ENCODE results near the gene CDC42SE2. TPM values are rescaled to one million over a fixed set of nuclear protein-coding genes. Genes with fewer than 3 reads are reported as not detected.
"Not testable (repeated sequence)": the region's sequence is repeated elsewhere in the genome, so short reads cannot be mapped to it uniquely, and the experiment has no call there.

CDC42SE2 gene
- total RNA-seq, 1 donor from 2014 or later = 24.1 TPM

GRCh38 chr5:131379723-131380122 is 115.9 kb downstream of the CDC42SE2 start:
- H3K4me3 ChIP-seq (ENCODE audit: insufficient read depth, low read depth, low read length) = no peak overlapping the region
- H3K36me3 ChIP-seq (ENCODE audit: insufficient read depth, low read length) = no peaks in the 10 kb centered on the region
- H3K36me3 Mint-ChIP-seq (ENCODE audit: low read depth, unreplicated experiment) = no peaks in the 10 kb centered on the region
- H3K27me3 ChIP-seq (ENCODE audit: insufficient read depth, low read length) = no peaks in the 10 kb centered on the region
- H3K9ac ChIP-seq (ENCODE audit: low read length) = peak overlapping the region; percentile 33
- FAIRE-seq = no peak
- peaks cover 4% of the 10 kb centered on the region for H3K9me3 Mint-ChIP-seq (ENCODE audit: unreplicated experiment)
- peaks cover 24% of the 10 kb centered on the region for H3K4me1 Mint-ChIP-seq (ENCODE audit: low read depth, unreplicated experiment)
- H3K27me3 Mint-ChIP-seq (ENCODE audit: low read depth, unreplicated experiment) = no peaks in the 10 kb centered on the region
- TF ChIP-seq EZH2 (IDR thresholded peaks at IDR 0.05; ENCODE audit: insufficient read depth, low read length) (no peak), CTCF (IDR thresholded peaks at IDR 0.05; ENCODE audit: insufficient read depth, low read depth, low read length) (no peak)
- no peak overlapping the region for H3K4me3 Mint-ChIP-seq (ENCODE audit: unreplicated experiment)
- peak overlapping the region; percentile 73 for H3K27ac ChIP-seq (ENCODE audit: low read depth, low read length)
- no peak overlapping the region for H2AFZ ChIP-seq (ENCODE audit: low read depth, low read length)
- H3K79me2 ChIP-seq (ENCODE audit: insufficient read depth, low read length) = peaks cover 33% of the 10 kb centered on the region
- DNase-seq (ENCODE audit: low read depth) = peak; percentile 80
- peaks cover 14% of the 10 kb centered on the region for H3K4me1 ChIP-seq (ENCODE audit: insufficient read depth, low read length)
- no peaks in the 10 kb centered on the region for H3K9me3 ChIP-seq (ENCODE audit: insufficient read depth, low read depth, low read length)
- H3K27ac Mint-ChIP-seq (ENCODE audit: unreplicated experiment) = peak overlapping the region; percentile 48
- peaks cover 3% of the 10 kb centered on the region for H4K20me1 ChIP-seq (ENCODE audit: insufficient read depth, low read length)
- peak overlapping the region; percentile 55 for H3K4me2 ChIP-seq (ENCODE audit: low read length)

GRCh38 chr5:131380238-131380637 is 116.4 kb downstream of the CDC42SE2 start:
- peaks cover 24% of the 10 kb centered on the region for H3K4me1 Mint-ChIP-seq (ENCODE audit: low read depth, unreplicated experiment)
- H4K20me1 ChIP-seq (ENCODE audit: insufficient read depth, low read length); H3K4me3 Mint-ChIP-seq (ENCODE audit: unreplicated experiment); DNase-seq (ENCODE audit: low read depth); FAIRE-seq; H3K27me3 ChIP-seq (ENCODE audit: insufficient read depth, low read length); H3K36me3 ChIP-seq (ENCODE audit: insufficient read depth, low read length); H3K9me3 ChIP-seq (ENCODE audit: insufficient read depth, low read depth, low read length); H3K4me3 ChIP-seq (ENCODE audit: insufficient read depth, low read depth, low read length); H3K9me3 Mint-ChIP-seq (ENCODE audit: unreplicated experiment); H3K27ac Mint-ChIP-seq (ENCODE audit: unreplicated experiment); H2AFZ ChIP-seq (ENCODE audit: low read depth, low read length); H3K27me3 Mint-ChIP-seq (ENCODE audit: low read depth, unreplicated experiment); H3K4me2 ChIP-seq (ENCODE audit: low read length); H3K9ac ChIP-seq (ENCODE audit: low read length); H3K36me3 Mint-ChIP-seq (ENCODE audit: low read depth, unreplicated experiment): not testable (repeated sequence)
- Histone ChIP-seq H3K79me2 (ENCODE audit: insufficient read depth, low read length) (peaks cover 33% of the 10 kb centered on the region), H3K27ac (ENCODE audit: low read depth, low read length) (peak overlapping the region; percentile 73), H3K4me1 (ENCODE audit: insufficient read depth, low read length) (peaks cover 14% of the 10 kb centered on the region)

- Mint-ChIP-seq H3K27ac (ENCODE audit: unreplicated experiment) (no peak overlapping the region), H3K4me1 (ENCODE audit: low read depth, unreplicated experiment) (peaks cover 20% of the 10 kb centered on the region), H3K36me3 (ENCODE audit: low read depth, unreplicated experiment) (no peaks in the 10 kb centered on the region), H3K4me3 (ENCODE audit: unreplicated experiment) (no peak overlapping the region), H3K9me3 (ENCODE audit: unreplicated experiment) (peaks cover 4% of the 10 kb centered on the region), H3K27me3 (ENCODE audit: low read depth, unreplicated experiment) (no peaks in the 10 kb centered on the region)
- Histone ChIP-seq H3K4me1 (ENCODE audit: insufficient read depth, low read length) (peaks cover 14% of the 10 kb centered on the region), H3K9me3 (ENCODE audit: insufficient read depth, low read depth, low read length) (no peaks in the 10 kb centered on the region), H3K4me3 (ENCODE audit: insufficient read depth, low read depth, low read length) (no peak overlapping the region), H3K36me3 (ENCODE audit: insufficient read depth, low read length) (no peaks in the 10 kb centered on the region), H3K27me3 (ENCODE audit: insufficient read depth, low read length) (no peaks in the 10 kb centered on the region), H3K27ac (ENCODE audit: low read depth, low read length) (no peak overlapping the region), H3K79me2 (ENCODE audit: insufficient read depth, low read length) (peaks cover 33% of the 10 kb centered on the region), H2AFZ (ENCODE audit: low read depth, low read length) (no peak overlapping the region), H3K9ac (ENCODE audit: low read length) (no peak overlapping the region), H4K20me1 (ENCODE audit: insufficient read depth, low read length) (peaks cover 3% of the 10 kb centered on the region), H3K4me2 (ENCODE audit: low read length) (no peak overlapping the region)
- DNase-seq (ENCODE audit: low read depth) (peak; percentile 55), FAIRE-seq (no peak)
- no peak for TF ChIP-seq CTCF (IDR thresholded peaks at IDR 0.05; ENCODE audit: insufficient read depth, low read depth, low read length)
- no peak for TF ChIP-seq EZH2 (IDR thresholded peaks at IDR 0.05; ENCODE audit: insufficient read depth, low read length)
Measured at GRCh38 chr5:131381021-131381420, 117.2 kb downstream of the CDC42SE2 start.
